Activated CD4-positive, alpha-beta memory T cell treated with anti-CD3 and anti-CD28 coated beads for 36 hours (primary cell): ENCODE data around the gene ZNF638. TPM values are rescaled to one million over a fixed set of nuclear protein-coding genes. Genes with fewer than 3 reads are reported as not detected.
A peak's percentile ranks its signal among the peaks of the same experiment; 100 is the strongest.

ENCODE experiments used
- CTCF ChIA-PET: fragments of 350-600 bp; sonication (Branson Sonifier 250); formaldehyde crosslinking; loops from one replicate; lab custom pipeline; 2021; ENCODE audit warnings: antibody characterized with exemption, inconsistent platforms; lab: Charles Lee
- POLR2A ChIA-PET: fragments of 350-600 bp; sonication (Branson Sonifier 250); formaldehyde crosslinking; loops from one replicate; lab custom pipeline; 2021; ENCODE audit warnings: antibody characterized with exemption; lab: Charles Lee
- DNase-seq: peaks from one replicate; pipeline ENCODE4 v3.0.0-alpha.2; 2020
- H3K27ac Mint-ChIP-seq: one replicate; pipeline ENCODE4 v1.8.0; 2021; ENCODE audit warnings: mixed read lengths
- H3K27me3 Mint-ChIP-seq: one replicate; pipeline ENCODE4 v1.8.0; 2021; ENCODE audit warnings: mixed read lengths
- H3K36me3 Mint-ChIP-seq: one replicate; pipeline ENCODE4 v1.8.0; 2021; ENCODE audit warnings: mixed read lengths
- H3K4me1 Mint-ChIP-seq: one replicate; pipeline ENCODE4 v1.8.0; 2021; ENCODE audit warnings: low read depth, mixed read lengths
- H3K4me3 Mint-ChIP-seq: one replicate; pipeline ENCODE4 v1.8.0; 2021; ENCODE audit warnings: mild to moderate bottlenecking, mixed read lengths
- H3K9me3 Mint-ChIP-seq: one replicate; pipeline ENCODE4 v1.8.0; 2021; ENCODE audit warnings: mixed read lengths
- intact Hi-C: fragments of 100-400 bp; cut with micrococcal nuclease; formaldehyde crosslinking; loops from one replicate; pipeline ENCODE4 v1.15.1; 2023
- total RNA-seq, 2 experiments: library from RNA; stranded (reverse); gene quantifications; one replicate each; pipeline ENCODE4 v1.2.3, GENCODE V29; 2021

The ZNF638 gene
- total RNA-seq, 2 experiments from 2014 or later: 74.2 to 87.4 TPM

GRCh38 chr2:71452565-71452964, 121.0 kb downstream of the ZNF638 start:
- Mint-ChIP-seq H3K4me1 (peaks cover 10% of the 10 kb centered on the region), H3K36me3 (no peaks in the 10 kb centered on the region), H3K27me3 (peaks cover 30% of the 10 kb centered on the region), H3K4me3 (no peak overlapping the region), H3K27ac (no peak overlapping the region), H3K9me3 (no peaks in the 10 kb centered on the region)
- ChIA-PET CTCF (interaction anchor here (1.6 kb wide), 1 partner anchor 9 kb away, joined by 3 read pairs; no protein-coding TSS in a partner anchor), POLR2A (no interaction called here)
- intact Hi-C loops: no loop called here
- DNase-seq: peak; percentile 53

- ChIA-PET CTCF (interaction anchor here (0.5 to 1.6 kb wide), 4 partner anchors 10 to 1529 kb away, joined by 3 to 4 read pairs (median 3); no protein-coding TSS in a partner anchor), POLR2A (no interaction called here)
- DNase-seq: no peak
- H3K9me3 Mint-ChIP-seq: no peaks in the 10 kb centered on the region
- H3K4me1 Mint-ChIP-seq: peaks cover 10% of the 10 kb centered on the region
- no peak within 1 kb of the TSS for H3K27ac Mint-ChIP-seq
- peaks cover 30% of the 10 kb centered on the region for H3K27me3 Mint-ChIP-seq
- peak within 1 kb of the TSS; percentile 28 for H3K4me3 Mint-ChIP-seq
- H3K36me3 Mint-ChIP-seq: no peaks in the 10 kb centered on the region
- intact Hi-C loops: no loop called here
Observed at GRCh38 chr2:71453404-71454220, 122.0 kb downstream of the ZNF638 start, which contains the start of gene DYSF. Gene DYSF (plus strand): TSS chr2:71453561.

- Mint-ChIP-seq H3K36me3 (no peaks in the 10 kb centered on the region), H3K27me3 (peaks cover 30% of the 10 kb centered on the region), H3K9me3 (no peaks in the 10 kb centered on the region), H3K4me3 (no peak overlapping the region), H3K4me1 (peaks cover 10% of the 10 kb centered on the region), H3K27ac (no peak overlapping the region)
- POLR2A ChIA-PET: no interaction called here
- CTCF ChIA-PET: interaction anchor here (0.5 kb wide), 2 partner anchors 76 to 1528 kb away, joined by 3 to 4 read pairs; no protein-coding TSS in a partner anchor
- intact Hi-C loops: no loop called here
- DNase-seq: no peak
Observed at GRCh38 chr2:71454221-71455010, 122.8 kb downstream of the ZNF638 start.

- Mint-ChIP-seq H3K27ac (no peak overlapping the region), H3K4me3 (no peak overlapping the region), H3K27me3 (peaks cover 30% of the 10 kb centered on the region), H3K36me3 (no peaks in the 10 kb centered on the region), H3K4me1 (peaks cover 10% of the 10 kb centered on the region), H3K9me3 (no peaks in the 10 kb centered on the region)
- intact Hi-C loops: no loop called here
- ChIA-PET CTCF (interaction anchor here (0.5 kb wide), 1 partner anchor 75 kb away, joined by 3 read pairs; no protein-coding TSS in a partner anchor), POLR2A (no interaction called here)
- no peak for DNase-seq
Observed at GRCh38 chr2:71455011-71455740, 123.6 kb downstream of the ZNF638 start.

GRCh38 chr2:71455741-71456569, 124.4 kb downstream of the ZNF638 start:
- ChIA-PET CTCF (no interaction called here), POLR2A (no interaction called here)
- Mint-ChIP-seq H3K27ac (no peak overlapping the region), H3K4me3 (no peak overlapping the region), H3K4me1 (peaks cover 10% of the 10 kb centered on the region), H3K9me3 (no peaks in the 10 kb centered on the region), H3K36me3 (no peaks in the 10 kb centered on the region), H3K27me3 (peaks cover 30% of the 10 kb centered on the region)
- no peak for DNase-seq
- intact Hi-C loops: no loop called here

- ChIA-PET CTCF (no interaction called here), POLR2A (no interaction called here)
- DNase-seq: no peak
- intact Hi-C loops: no loop called here
- Mint-ChIP-seq H3K4me3 (no peak overlapping the region), H3K9me3 (no peaks in the 10 kb centered on the region), H3K27ac (no peak overlapping the region), H3K4me1 (peaks cover 10% of the 10 kb centered on the region), H3K36me3 (no peaks in the 10 kb centered on the region), H3K27me3 (peaks cover 29% of the 10 kb centered on the region)
Observed at GRCh38 chr2:71456617-71457016, 125.0 kb downstream of the ZNF638 start.

- no peak overlapping the region for H3K4me3 Mint-ChIP-seq
- H3K27me3 Mint-ChIP-seq: peaks cover 26% of the 10 kb centered on the region
- intact Hi-C loops: no loop called here
- H3K36me3 Mint-ChIP-seq: no peaks in the 10 kb centered on the region
- ChIA-PET CTCF (interaction anchor here (1.0 kb wide), 1 partner anchor 12 kb away, joined by 3 read pairs; no protein-coding TSS in a partner anchor), POLR2A (no interaction called here)
- peaks cover 9% of the 10 kb centered on the region for H3K4me1 Mint-ChIP-seq
- no peak for DNase-seq
- H3K27ac Mint-ChIP-seq: no peak overlapping the region
- H3K9me3 Mint-ChIP-seq: no peaks in the 10 kb centered on the region
Observed at GRCh38 chr2:71457123-71457915, 125.7 kb downstream of the ZNF638 start.

GRCh38 chr2:71457923-71458322, 126.3 kb downstream of the ZNF638 start:
- POLR2A ChIA-PET: no interaction called here
- Mint-ChIP-seq H3K36me3 (no peaks in the 10 kb centered on the region), H3K27ac (no peak overlapping the region), H3K27me3 (peaks cover 22% of the 10 kb centered on the region), H3K4me3 (no peak overlapping the region), H3K9me3 (no peaks in the 10 kb centered on the region), H3K4me1 (peaks cover 5% of the 10 kb centered on the region)
- DNase-seq: no peak
- CTCF ChIA-PET: interaction anchor here (1.0 kb wide), 1 partner anchor 12 kb away, joined by 3 read pairs; no protein-coding TSS in a partner anchor
- intact Hi-C loops: no loop called here

- Mint-ChIP-seq H3K4me3 (no peak overlapping the region), H3K4me1 (no peaks in the 10 kb centered on the region), H3K9me3 (no peaks in the 10 kb centered on the region), H3K27ac (no peak overlapping the region), H3K36me3 (no peaks in the 10 kb centered on the region), H3K27me3 (peaks cover 19% of the 10 kb centered on the region)
- CTCF ChIA-PET: interaction anchor here (1.0 to 4.2 kb wide), 2 partner anchors 11 to 52 kb away, joined by 3 to 61 read pairs; no protein-coding TSS in a partner anchor
- POLR2A ChIA-PET: no interaction called here
- no peak for DNase-seq
- intact Hi-C loops: no loop called here
Observed at GRCh38 chr2:71458413-71459083, 127.0 kb downstream of the ZNF638 start.

- H3K4me3 Mint-ChIP-seq: no peak overlapping the region
- no peak for DNase-seq
- intact Hi-C loops: no loop called here
- no peaks in the 10 kb centered on the region for H3K9me3 Mint-ChIP-seq
- POLR2A ChIA-PET: no interaction called here
- H3K27ac Mint-ChIP-seq: no peak overlapping the region
- H3K4me1 Mint-ChIP-seq: no peaks in the 10 kb centered on the region
- H3K27me3 Mint-ChIP-seq: peaks cover 19% of the 10 kb centered on the region
- no peaks in the 10 kb centered on the region for H3K36me3 Mint-ChIP-seq
- CTCF ChIA-PET: interaction anchor here (1.2 to 4.2 kb wide), 4 partner anchors 9 to 52 kb away, joined by 3 to 61 read pairs (median 16); no protein-coding TSS in a partner anchor
Observed at GRCh38 chr2:71459084-71459431, 127.5 kb downstream of the ZNF638 start.
